Measurements from ENCODE around the gene CFAP97.

DNA sequence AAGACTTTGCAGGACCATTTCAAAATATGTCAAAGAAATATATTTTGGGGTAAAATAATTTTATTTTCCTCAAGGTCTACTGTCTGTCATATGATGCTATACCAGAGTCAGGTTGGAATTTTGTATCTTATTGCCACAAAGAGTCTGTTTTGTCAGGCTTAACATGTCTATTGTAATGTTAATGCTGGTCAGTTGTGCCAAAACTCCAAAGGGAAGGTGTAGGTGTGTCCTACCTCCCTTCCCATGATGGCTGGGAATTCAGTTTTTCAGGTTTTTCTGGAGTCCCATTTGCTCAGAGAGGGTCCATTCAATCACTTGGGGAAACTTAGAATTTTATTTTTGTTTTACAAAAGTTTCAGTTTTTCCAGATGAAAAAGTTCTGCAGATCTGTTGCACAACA lies 94.1 kb downstream of the CFAP97 start:
- TF ChIP-seq, protein P1, sequence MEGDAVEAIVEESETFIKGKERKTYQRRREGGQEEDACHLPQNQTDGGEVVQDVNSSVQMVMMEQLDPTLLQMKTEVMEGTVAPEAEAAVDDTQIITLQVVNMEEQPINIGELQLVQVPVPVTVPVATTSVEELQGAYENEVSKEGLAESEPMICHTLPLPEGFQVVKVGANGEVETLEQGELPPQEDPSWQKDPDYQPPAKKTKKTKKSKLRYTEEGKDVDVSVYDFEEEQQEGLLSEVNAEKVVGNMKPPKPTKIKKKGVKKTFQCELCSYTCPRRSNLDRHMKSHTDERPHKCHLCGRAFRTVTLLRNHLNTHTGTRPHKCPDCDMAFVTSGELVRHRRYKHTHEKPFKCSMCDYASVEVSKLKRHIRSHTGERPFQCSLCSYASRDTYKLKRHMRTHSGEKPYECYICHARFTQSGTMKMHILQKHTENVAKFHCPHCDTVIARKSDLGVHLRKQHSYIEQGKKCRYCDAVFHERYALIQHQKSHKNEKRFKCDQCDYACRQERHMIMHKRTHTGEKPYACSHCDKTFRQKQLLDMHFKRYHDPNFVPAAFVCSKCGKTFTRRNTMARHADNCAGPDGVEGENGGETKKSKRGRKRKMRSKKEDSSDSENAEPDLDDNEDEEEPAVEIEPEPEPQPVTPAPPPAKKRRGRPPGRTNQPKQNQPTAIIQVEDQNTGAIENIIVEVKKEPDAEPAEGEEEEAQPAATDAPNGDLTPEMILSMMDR (IDR thresholded peaks at IDR 0.05): no peak
- TF ChIP-seq EP300 (IDR thresholded peaks at IDR 0.05): no peak

Data from stomach (tissue), 4 donors.